DMS114 treated with DMSO at 0.1 percent for 48 hours (cell line): ENCODE results near the gene ABCB7.
"Not testable (repeated sequence)": the region's sequence is repeated elsewhere in the genome, so short reads cannot be mapped to it uniquely, and the experiment has no call there.

ENCODE experiments used
- DNase-seq: peaks from one replicate; lab custom pipeline; 2025; ENCODE audit not compliant: unreplicated experiment; lab: John Stamatoyannopoulos, UW

Gene ABCB7

GRCh38 chrX:75155827-75156525 is at the start of gene ABCB7:
Gene ABCB7, minus strand, starts transcription at chrX:75156283. Its CDS starts 11 bp downstream, at chrX:75156272.
- DNase-seq, result peak; percentile 72

GRCh38 chrX:75188415-75189206 is 32.5 kb upstream of the ABCB7 start:
- DNase-seq, result peak; percentile 0

GRCh38 chrX:75181721-75182120 is 25.6 kb upstream of the ABCB7 start:
- no peak for DNase-seq

- DNase-seq, result not testable (repeated sequence)
Measured at GRCh38 chrX:75179536-75180293, 23.6 kb upstream of the ABCB7 start.

- not testable (repeated sequence) for DNase-seq
Measured at GRCh38 chrX:75172257-75172890, 16.3 kb upstream of the ABCB7 start.

GRCh38 chrX:75158054-75158453 is 2.0 kb upstream of the ABCB7 start:
- no peak for DNase-seq

- DNase-seq, result peak; percentile 12
Measured at GRCh38 chrX:75156531-75156945, 455 bp upstream of the ABCB7 start.

GRCh38 chrX:75155447-75155826 is 646 bp downstream of the ABCB7 start:
- no peak for DNase-seq

- DNase-seq, result no peak
Measured at GRCh38 chrX:75154871-75155270, 1.2 kb downstream of the ABCB7 start.

- no peak for DNase-seq
Measured at GRCh38 chrX:75151827-75152592, 4.1 kb downstream of the ABCB7 start.

GRCh38 chrX:75149654-75150053 is 6.4 kb downstream of the ABCB7 start:
- DNase-seq, result no peak

GRCh38 chrX:75132672-75133071 is 23.4 kb downstream of the ABCB7 start:
- no peak for DNase-seq

- no peak for DNase-seq
Measured at GRCh38 chrX:75131973-75132627, 24.0 kb downstream of the ABCB7 start.

- DNase-seq, result not testable (repeated sequence)
Measured at GRCh38 chrX:75129069-75129468, 27.0 kb downstream of the ABCB7 start.

- no peak for DNase-seq
Measured at GRCh38 chrX:75118296-75118695, 37.8 kb downstream of the ABCB7 start.

- no peak for DNase-seq
Measured at GRCh38 chrX:75115707-75116413, 40.2 kb downstream of the ABCB7 start.

- DNase-seq, result no peak
Measured at GRCh38 chrX:75114638-75115037, 41.4 kb downstream of the ABCB7 start.

- DNase-seq, result no peak
Measured at GRCh38 chrX:75113664-75114063, 42.4 kb downstream of the ABCB7 start.

- DNase-seq, result no peak
Measured at GRCh38 chrX:75107863-75108509, 48.1 kb downstream of the ABCB7 start.
